ENCODE data around the gene CDK16. TPM values are rescaled to one million over a fixed set of nuclear protein-coding genes. Genes with fewer than 3 reads are reported as not detected.
A peak's percentile ranks its signal among the peaks of the same experiment; 100 is the strongest.

Gene CDK16
- total and polyA plus RNA-seq, 2 of the 13 experiments (the other 11 are each of a cell fraction or from before 2014, with no cell fraction given): 64.5 to 225 TPM

DNA sequence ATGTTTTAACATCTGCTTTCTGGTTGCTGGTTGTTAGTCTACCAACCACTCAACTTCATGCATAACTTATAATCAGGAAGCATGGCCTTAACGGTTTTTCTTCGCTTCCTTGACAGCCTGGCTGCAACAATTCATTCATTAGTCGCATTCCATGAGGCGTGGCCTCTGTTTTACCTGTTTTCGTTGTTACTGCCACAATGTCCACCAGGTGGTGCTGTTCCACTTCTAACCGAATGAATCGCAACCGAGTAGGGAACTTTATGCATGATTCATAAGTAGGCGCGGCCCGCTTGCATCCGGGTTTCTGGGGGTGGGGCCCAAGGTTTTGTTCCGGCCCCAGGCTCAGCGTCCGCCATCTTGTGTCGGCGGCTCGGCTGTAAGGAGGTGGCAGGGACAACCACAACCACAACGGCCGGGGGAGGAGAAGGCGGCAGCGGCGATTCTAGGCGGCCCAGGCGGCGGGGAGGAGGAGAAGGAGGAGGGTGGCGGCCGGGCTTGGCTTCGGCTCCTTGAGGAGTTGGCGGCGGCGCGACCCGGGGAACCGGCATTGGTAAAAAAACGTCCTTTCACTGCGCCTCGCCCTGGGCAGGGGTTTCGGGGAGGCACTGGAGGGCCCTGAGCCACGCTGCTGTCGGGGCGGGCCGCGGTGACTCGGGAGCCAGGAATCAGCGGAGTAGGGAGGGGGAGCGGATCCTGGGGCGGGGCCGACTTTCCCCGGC lies 24.8 kb upstream of the CDK16 start, which contains the start of gene UBA1 (continued):
- TF ChIP-seq, protein P1, sequence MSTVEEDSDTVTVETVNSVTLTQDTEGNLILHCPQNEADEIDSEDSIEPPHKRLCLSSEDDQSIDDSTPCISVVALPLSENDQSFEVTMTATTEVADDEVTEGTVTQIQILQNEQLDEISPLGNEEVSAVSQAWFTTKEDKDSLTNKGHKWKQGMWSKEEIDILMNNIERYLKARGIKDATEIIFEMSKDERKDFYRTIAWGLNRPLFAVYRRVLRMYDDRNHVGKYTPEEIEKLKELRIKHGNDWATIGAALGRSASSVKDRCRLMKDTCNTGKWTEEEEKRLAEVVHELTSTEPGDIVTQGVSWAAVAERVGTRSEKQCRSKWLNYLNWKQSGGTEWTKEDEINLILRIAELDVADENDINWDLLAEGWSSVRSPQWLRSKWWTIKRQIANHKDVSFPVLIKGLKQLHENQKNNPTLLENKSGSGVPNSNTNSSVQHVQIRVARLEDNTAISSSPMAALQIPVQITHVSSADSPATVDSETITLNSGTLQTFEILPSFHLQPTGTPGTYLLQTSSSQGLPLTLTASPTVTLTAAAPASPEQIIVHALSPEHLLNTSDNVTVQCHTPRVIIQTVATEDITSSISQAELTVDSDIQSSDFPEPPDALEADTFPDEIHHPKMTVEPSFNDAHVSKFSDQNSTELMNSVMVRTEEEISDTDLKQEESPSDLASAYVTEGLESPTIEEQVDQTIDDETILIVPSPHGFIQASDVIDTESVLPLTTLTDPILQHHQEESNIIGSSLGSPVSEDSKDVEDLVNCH (CRISPR knock-in tag; IDR thresholded peaks at IDR 0.05): peak; percentile 96; the same call in 1 of the 2 replicates
- TF ChIP-seq TCF7L2 (IDR thresholded peaks at IDR 0.05; ENCODE audit: low read depth, low read length) (no peak), SALL1 (CRISPR knock-in tag; IDR thresholded peaks at IDR 0.05) (peak; percentile 55; the same call in 1 of the 2 replicates), ZC3H13 (CRISPR knock-in tag; IDR thresholded peaks at IDR 0.05) (0 out of 2 replicates have a peak, but pooled peaks have one; percentile 59), STAG1 (CRISPR knock-in tag; IDR thresholded peaks at IDR 0.05) (peak; percentile 94), FOXJ3 (CRISPR knock-in tag; IDR thresholded peaks at IDR 0.05; ENCODE audit: borderline replicate concordance) (no peak), ETV5 (CRISPR knock-in tag; IDR thresholded peaks at IDR 0.05; ENCODE audit: borderline replicate concordance) (peak; percentile 10; the same call in 1 of the 2 replicates), ZNF607 (CRISPR knock-in tag; IDR thresholded peaks at IDR 0.05; ENCODE audit: borderline replicate concordance) (no peak), FOSL2 (CRISPR knock-in tag; IDR thresholded peaks at IDR 0.05) (peak; percentile 75), ZNF12 (CRISPR knock-in tag; IDR thresholded peaks at IDR 0.05) (no peak), RORA (CRISPR knock-in tag; IDR thresholded peaks at IDR 0.05) (no peak), ZNF772 (CRISPR knock-in tag; IDR thresholded peaks at IDR 0.05) (no peak), ZNF749 (CRISPR knock-in tag; IDR thresholded peaks at IDR 0.05; ENCODE audit: borderline replicate concordance) (no peak)
- TF ChIP-seq, protein P2, sequence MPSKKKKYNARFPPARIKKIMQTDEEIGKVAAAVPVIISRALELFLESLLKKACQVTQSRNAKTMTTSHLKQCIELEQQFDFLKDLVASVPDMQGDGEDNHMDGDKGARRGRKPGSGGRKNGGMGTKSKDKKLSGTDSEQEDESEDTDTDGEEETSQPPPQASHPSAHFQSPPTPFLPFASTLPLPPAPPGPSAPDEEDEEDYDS (CRISPR knock-in tag; IDR thresholded peaks at IDR 0.05): peak; percentile 86
- TF ChIP-seq, protein P3, sequence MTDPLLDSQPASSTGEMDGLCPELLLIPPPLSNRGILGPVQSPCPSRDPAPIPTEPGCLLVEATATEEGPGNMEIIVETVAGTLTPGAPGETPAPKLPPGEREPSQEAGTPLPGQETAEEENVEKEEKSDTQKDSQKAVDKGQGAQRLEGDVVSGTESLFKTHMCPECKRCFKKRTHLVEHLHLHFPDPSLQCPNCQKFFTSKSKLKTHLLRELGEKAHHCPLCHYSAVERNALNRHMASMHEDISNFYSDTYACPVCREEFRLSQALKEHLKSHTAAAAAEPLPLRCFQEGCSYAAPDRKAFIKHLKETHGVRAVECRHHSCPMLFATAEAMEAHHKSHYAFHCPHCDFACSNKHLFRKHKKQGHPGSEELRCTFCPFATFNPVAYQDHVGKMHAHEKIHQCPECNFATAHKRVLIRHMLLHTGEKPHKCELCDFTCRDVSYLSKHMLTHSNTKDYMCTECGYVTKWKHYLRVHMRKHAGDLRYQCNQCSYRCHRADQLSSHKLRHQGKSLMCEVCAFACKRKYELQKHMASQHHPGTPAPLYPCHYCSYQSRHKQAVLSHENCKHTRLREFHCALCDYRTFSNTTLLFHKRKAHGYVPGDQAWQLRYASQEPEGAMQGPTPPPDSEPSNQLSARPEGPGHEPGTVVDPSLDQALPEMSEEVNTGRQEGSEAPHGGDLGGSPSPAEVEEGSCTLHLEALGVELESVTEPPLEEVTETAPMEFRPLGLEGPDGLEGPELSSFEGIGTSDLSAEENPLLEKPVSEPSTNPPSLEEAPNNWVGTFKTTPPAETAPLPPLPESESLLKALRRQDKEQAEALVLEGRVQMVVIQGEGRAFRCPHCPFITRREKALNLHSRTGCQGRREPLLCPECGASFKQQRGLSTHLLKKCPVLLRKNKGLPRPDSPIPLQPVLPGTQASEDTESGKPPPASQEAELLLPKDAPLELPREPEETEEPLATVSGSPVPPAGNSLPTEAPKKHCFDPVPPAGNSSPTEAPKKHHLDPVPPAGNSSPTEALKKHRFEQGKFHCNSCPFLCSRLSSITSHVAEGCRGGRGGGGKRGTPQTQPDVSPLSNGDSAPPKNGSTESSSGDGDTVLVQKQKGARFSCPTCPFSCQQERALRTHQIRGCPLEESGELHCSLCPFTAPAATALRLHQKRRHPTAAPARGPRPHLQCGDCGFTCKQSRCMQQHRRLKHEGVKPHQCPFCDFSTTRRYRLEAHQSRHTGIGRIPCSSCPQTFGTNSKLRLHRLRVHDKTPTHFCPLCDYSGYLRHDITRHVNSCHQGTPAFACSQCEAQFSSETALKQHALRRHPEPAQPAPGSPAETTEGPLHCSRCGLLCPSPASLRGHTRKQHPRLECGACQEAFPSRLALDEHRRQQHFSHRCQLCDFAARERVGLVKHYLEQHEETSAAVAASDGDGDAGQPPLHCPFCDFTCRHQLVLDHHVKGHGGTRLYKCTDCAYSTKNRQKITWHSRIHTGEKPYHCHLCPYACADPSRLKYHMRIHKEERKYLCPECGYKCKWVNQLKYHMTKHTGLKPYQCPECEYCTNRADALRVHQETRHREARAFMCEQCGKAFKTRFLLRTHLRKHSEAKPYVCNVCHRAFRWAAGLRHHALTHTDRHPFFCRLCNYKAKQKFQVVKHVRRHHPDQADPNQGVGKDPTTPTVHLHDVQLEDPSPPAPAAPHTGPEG (CRISPR knock-in tag; IDR thresholded peaks at IDR 0.05): no peak

Data from HepG2 (cell line).